ENCODE results near the gene SMG9. TPM values are rescaled to one million over a fixed set of nuclear protein-coding genes. Genes with fewer than 3 reads are reported as not detected.
A peak's percentile ranks its signal among the peaks of the same experiment; 100 is the strongest.

Gene SMG9
- total RNA-seq, 2 experiments from 2014 or later = 103 to 111 TPM

- H3K27me3 Mint-ChIP-seq (ENCODE audit: low read depth) = no peaks in the 10 kb centered on the region
- intact Hi-C loops (cut with micrococcal nuclease) = no loop called here
- H3K4me3 Mint-ChIP-seq = no peak overlapping the region
- H3K36me3 Mint-ChIP-seq (ENCODE audit: low read depth) = peaks cover 55% of the 10 kb centered on the region
- H3K27ac Mint-ChIP-seq = peak overlapping the region; percentile 72
- DNase-seq = no peak
- no peaks in the 10 kb centered on the region for H3K9me3 Mint-ChIP-seq
- CTCF ChIA-PET = interaction anchor here (0.6 to 1.5 kb wide), 6 partner anchors 16 to 463 kb away, joined by 3 to 8 read pairs (median 4); partner anchors contain the start of gene ZNF227
- peaks cover 52% of the 10 kb centered on the region for H3K4me1 Mint-ChIP-seq (ENCODE audit: low read depth)
These were observed 5.6 kb downstream of the SMG9 start for GRCh38 chr19:43749152-43749551.

- H3K9me3 Mint-ChIP-seq = no peaks in the 10 kb centered on the region
- H3K27me3 Mint-ChIP-seq (ENCODE audit: low read depth) = no peaks in the 10 kb centered on the region
- CTCF ChIA-PET = interaction anchor here (1.5 kb wide), 1 partner anchor 16 kb away, joined by 8 read pairs; no protein-coding TSS in a partner anchor
- intact Hi-C loops (cut with micrococcal nuclease) = no loop called here
- peak overlapping the region; percentile 72 for H3K27ac Mint-ChIP-seq
- no peak for DNase-seq
- peaks cover 52% of the 10 kb centered on the region for H3K4me1 Mint-ChIP-seq (ENCODE audit: low read depth)
- H3K36me3 Mint-ChIP-seq (ENCODE audit: low read depth) = peaks cover 60% of the 10 kb centered on the region
- no peak overlapping the region for H3K4me3 Mint-ChIP-seq
These were observed 6.1 kb downstream of the SMG9 start for GRCh38 chr19:43748685-43749084.

GRCh38 chr19:43748205-43748594, 6.6 kb downstream of the SMG9 start:
- peaks cover 59% of the 10 kb centered on the region for H3K36me3 Mint-ChIP-seq (ENCODE audit: low read depth)
- H3K27ac Mint-ChIP-seq = peak overlapping the region; percentile 54
- DNase-seq = no peak
- peaks cover 47% of the 10 kb centered on the region for H3K4me1 Mint-ChIP-seq (ENCODE audit: low read depth)
- no peaks in the 10 kb centered on the region for H3K27me3 Mint-ChIP-seq (ENCODE audit: low read depth)
- H3K4me3 Mint-ChIP-seq = no peak overlapping the region
- intact Hi-C loops (cut with micrococcal nuclease) = no loop called here
- CTCF ChIA-PET = no interaction called here
- H3K9me3 Mint-ChIP-seq = no peaks in the 10 kb centered on the region

GRCh38 chr19:43747557-43748204, 7.1 kb downstream of the SMG9 start:
- Mint-ChIP-seq H3K27me3 (ENCODE audit: low read depth) (no peaks in the 10 kb centered on the region), H3K9me3 (no peaks in the 10 kb centered on the region), H3K36me3 (ENCODE audit: low read depth) (peaks cover 59% of the 10 kb centered on the region), H3K4me1 (ENCODE audit: low read depth) (peaks cover 42% of the 10 kb centered on the region), H3K27ac (peak overlapping the region; percentile 54), H3K4me3 (no peak overlapping the region)
- CTCF ChIA-PET = no interaction called here
- peak; percentile 21 for DNase-seq
- intact Hi-C loops (cut with micrococcal nuclease) = no loop called here

GRCh38 chr19:43743059-43743458, 11.7 kb downstream of the SMG9 start:
- intact Hi-C loops (cut with micrococcal nuclease) = no loop called here
- Mint-ChIP-seq H3K9me3 (no peaks in the 10 kb centered on the region), H3K4me1 (ENCODE audit: low read depth) (peaks cover 13% of the 10 kb centered on the region), H3K36me3 (ENCODE audit: low read depth) (peaks cover 58% of the 10 kb centered on the region), H3K27ac (no peak overlapping the region), H3K27me3 (ENCODE audit: low read depth) (no peaks in the 10 kb centered on the region), H3K4me3 (no peak overlapping the region)
- CTCF ChIA-PET = interaction anchor here (0.8 to 4.8 kb wide), 7 partner anchors 10 to 188 kb away, joined by 3 to 50 read pairs (median 3); no protein-coding TSS in a partner anchor
- DNase-seq = no peak

GRCh38 chr19:43741075-43741825, 13.5 kb downstream of the SMG9 start:
- CTCF ChIA-PET = interaction anchor here (1.0 kb wide), 2 partner anchors 33 to 44 kb away, joined by 3 to 6 read pairs; no protein-coding TSS in a partner anchor
- Mint-ChIP-seq H3K27me3 (ENCODE audit: low read depth) (no peaks in the 10 kb centered on the region), H3K4me3 (no peak overlapping the region), H3K27ac (no peak overlapping the region), H3K9me3 (no peaks in the 10 kb centered on the region), H3K4me1 (ENCODE audit: low read depth) (peaks cover 5% of the 10 kb centered on the region), H3K36me3 (ENCODE audit: low read depth) (peaks cover 62% of the 10 kb centered on the region)
- no peak for DNase-seq
- intact Hi-C loops (cut with micrococcal nuclease) = no loop called here

GRCh38 chr19:43739439-43740235, 15.1 kb downstream of the SMG9 start:
- no peaks in the 10 kb centered on the region for H3K4me1 Mint-ChIP-seq (ENCODE audit: low read depth)
- no peak overlapping the region for H3K27ac Mint-ChIP-seq
- intact Hi-C loops (cut with micrococcal nuclease) = no loop called here
- no peaks in the 10 kb centered on the region for H3K9me3 Mint-ChIP-seq
- no peaks in the 10 kb centered on the region for H3K27me3 Mint-ChIP-seq (ENCODE audit: low read depth)
- peaks cover 55% of the 10 kb centered on the region for H3K36me3 Mint-ChIP-seq (ENCODE audit: low read depth)
- no peak for DNase-seq
- CTCF ChIA-PET = interaction anchor here (0.5 to 1.0 kb wide), 2 partner anchors 32 to 74 kb away, joined by 3 read pairs; no protein-coding TSS in a partner anchor
- no peak overlapping the region for H3K4me3 Mint-ChIP-seq

GRCh38 chr19:43738780-43739211, 16.0 kb downstream of the SMG9 start:
- no peak for DNase-seq
- Mint-ChIP-seq H3K27ac (no peak overlapping the region), H3K4me3 (no peak overlapping the region), H3K36me3 (ENCODE audit: low read depth) (peaks cover 49% of the 10 kb centered on the region), H3K27me3 (ENCODE audit: low read depth) (no peaks in the 10 kb centered on the region), H3K9me3 (no peaks in the 10 kb centered on the region), H3K4me1 (ENCODE audit: low read depth) (no peaks in the 10 kb centered on the region)
- CTCF ChIA-PET = interaction anchor here (0.5 to 1.0 kb wide), 3 partner anchors 27 to 74 kb away, joined by 3 to 5 read pairs (median 4); no protein-coding TSS in a partner anchor
- intact Hi-C loops (cut with micrococcal nuclease) = no loop called here

- DNase-seq = no peak
- H3K27ac Mint-ChIP-seq = no peak overlapping the region
- no peaks in the 10 kb centered on the region for H3K4me1 Mint-ChIP-seq (ENCODE audit: low read depth)
- intact Hi-C loops (cut with micrococcal nuclease) = no loop called here
- H3K36me3 Mint-ChIP-seq (ENCODE audit: low read depth) = peaks cover 55% of the 10 kb centered on the region
- no peaks in the 10 kb centered on the region for H3K9me3 Mint-ChIP-seq
- CTCF ChIA-PET = interaction anchor here (0.6 to 2.0 kb wide), 4 partner anchors 9 to 68 kb away, joined by 3 to 7 read pairs (median 6); no protein-coding TSS in a partner anchor
- no peak overlapping the region for H3K4me3 Mint-ChIP-seq
- no peaks in the 10 kb centered on the region for H3K27me3 Mint-ChIP-seq (ENCODE audit: low read depth)
These were observed 18.8 kb downstream of the SMG9 start for GRCh38 chr19:43735957-43736356.

- Mint-ChIP-seq H3K27me3 (ENCODE audit: low read depth) (no peaks in the 10 kb centered on the region), H3K4me3 (no peak overlapping the region), H3K9me3 (no peaks in the 10 kb centered on the region), H3K27ac (no peak overlapping the region), H3K36me3 (ENCODE audit: low read depth) (peaks cover 51% of the 10 kb centered on the region), H3K4me1 (ENCODE audit: low read depth) (no peaks in the 10 kb centered on the region)
- intact Hi-C loops (cut with micrococcal nuclease) = no loop called here
- CTCF ChIA-PET = interaction anchor here (0.6 to 1.2 kb wide), 2 partner anchors 11 to 207 kb away, joined by 3 to 6 read pairs; no protein-coding TSS in a partner anchor
- no peak for DNase-seq
These were observed 19.7 kb downstream of the SMG9 start for GRCh38 chr19:43735013-43735412.

GRCh38 chr19:43731846-43732245, 22.9 kb downstream of the SMG9 start:
- Mint-ChIP-seq H3K27me3 (ENCODE audit: low read depth) (no peaks in the 10 kb centered on the region), H3K9me3 (no peaks in the 10 kb centered on the region), H3K27ac (peak overlapping the region; percentile 19), H3K36me3 (ENCODE audit: low read depth) (peaks cover 43% of the 10 kb centered on the region), H3K4me1 (ENCODE audit: low read depth) (no peaks in the 10 kb centered on the region), H3K4me3 (no peak overlapping the region)
- CTCF ChIA-PET = interaction anchor here (1.3 to 1.4 kb wide), 2 partner anchors 13 to 63 kb away, joined by 4 to 9 read pairs; no protein-coding TSS in a partner anchor
- no peak for DNase-seq
- intact Hi-C loops (cut with micrococcal nuclease) = no loop called here

GRCh38 chr19:43731346-43731745, 23.4 kb downstream of the SMG9 start:
- intact Hi-C loops (cut with micrococcal nuclease) = no loop called here
- CTCF ChIA-PET = interaction anchor here (1.3 to 1.4 kb wide), 2 partner anchors 14 to 63 kb away, joined by 4 to 9 read pairs; no protein-coding TSS in a partner anchor

More at GRCh38 chr19:43731346-43731745, 23.4 kb downstream of the SMG9 start:
- Mint-ChIP-seq H3K27ac (no peak overlapping the region), H3K27me3 (ENCODE audit: low read depth) (no peaks in the 10 kb centered on the region), H3K9me3 (no peaks in the 10 kb centered on the region), H3K4me3 (no peak overlapping the region), H3K36me3 (ENCODE audit: low read depth) (peaks cover 38% of the 10 kb centered on the region), H3K4me1 (ENCODE audit: low read depth) (no peaks in the 10 kb centered on the region)
- no peak for DNase-seq
